ENCODE data around the gene KRT82. TPM values are rescaled to one million over a fixed set of nuclear protein-coding genes. Genes with fewer than 3 reads are reported as not detected.

Gene KRT82
- total and polyA plus RNA-seq, 11 donors = not detected

GRCh38 chr12:52444647-52445595 lies 38.8 kb upstream of the KRT82 start:
- intact Hi-C loops (cut with DNase I) = no loop called here

DNA sequence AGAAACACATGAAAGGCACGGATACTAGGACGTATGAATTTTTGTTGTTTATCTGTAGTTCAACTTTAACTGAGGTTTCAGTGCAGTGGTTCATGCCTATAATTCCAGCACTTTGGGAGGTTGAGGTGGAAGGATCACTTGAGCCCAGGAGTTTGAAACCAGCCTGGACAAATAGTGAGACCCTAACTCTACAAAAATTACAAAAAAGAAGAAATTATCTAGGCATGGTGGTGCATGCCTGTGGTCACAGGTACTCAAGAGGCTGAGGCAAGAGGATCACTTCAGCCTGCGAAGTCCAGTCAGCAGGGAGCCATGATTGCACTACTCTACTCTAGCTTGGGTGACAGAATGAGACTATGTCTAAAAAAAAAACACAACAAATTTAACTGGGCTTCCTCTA lies 37.8 kb upstream of the KRT82 start:
- H3K27me3 ChIP-seq = peaks cover 0 to 22% (median 2%) of the 10 kb centered on the region in 9 donors
- H3K9me3 ChIP-seq = no peaks in the 10 kb centered on the region
- TF ChIP-seq CTCF (IDR thresholded peaks at IDR 0.05) (no peak), POLR2A (IDR thresholded peaks at IDR 0.05) (no peak)
- H3K36me3 ChIP-seq = no peaks in the 10 kb centered on the region
- DNase-seq (no peak), ATAC-seq (no peak)
- intact Hi-C loops (cut with DNase I) = no loop called here
- no peaks in the 10 kb centered on the region for H3K4me1 ChIP-seq
- no peak overlapping the region for H3K27ac ChIP-seq
- H3K4me3 ChIP-seq = no peak overlapping the region
- WGBS, 4 donors = 80 to 89% (median 83%) methylated on average over 3 of the region's 3 CpGs

More at GRCh38 chr12:52444647-52445595, 38.8 kb upstream of the KRT82 start:
- no peaks in the 10 kb centered on the region for H3K36me3 ChIP-seq
- no peaks in the 10 kb centered on the region for H3K9me3 ChIP-seq
- 74 to 76% (median 75%) methylated on average over 10 of the region's 10 CpGs for WGBS, 4 donors
- peaks cover 0 to 22% (median 2%) of the 10 kb centered on the region in 9 donors for H3K27me3 ChIP-seq
- no peaks in the 10 kb centered on the region for H3K4me1 ChIP-seq
- no peak overlapping the region for H3K4me3 ChIP-seq
- no peak overlapping the region for H3K27ac ChIP-seq
- DNase-seq (no peak), ATAC-seq (no peak)
- TF ChIP-seq CTCF (IDR thresholded peaks at IDR 0.05) (no peak), POLR2A (IDR thresholded peaks at IDR 0.05) (no peak)

DNA sequence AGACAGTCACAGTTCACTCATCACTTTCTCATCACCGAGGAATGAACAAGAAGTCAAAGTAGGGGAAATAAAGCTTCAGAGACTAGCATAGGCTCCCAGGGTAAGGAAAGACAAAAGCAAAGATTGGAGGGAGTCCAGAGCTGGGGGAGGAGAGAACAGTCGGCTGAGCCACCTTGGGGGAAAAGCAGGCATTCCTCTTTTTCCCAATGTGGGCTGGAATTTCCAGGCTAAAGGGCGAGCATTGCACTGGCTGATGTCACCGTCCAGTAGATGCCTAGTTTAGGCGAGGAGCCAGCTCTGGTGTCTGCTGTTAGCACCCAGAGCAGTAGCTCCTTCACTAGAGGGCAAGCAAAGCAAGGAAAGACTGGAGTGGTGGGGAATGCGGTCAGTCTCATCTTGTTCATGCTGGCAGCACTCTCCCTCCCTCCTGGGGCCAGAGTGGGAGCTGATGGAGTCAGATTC lies 36.5 kb upstream of the KRT82 start:
- peaks cover 0 to 22% (median 2%) of the 10 kb centered on the region in 9 donors for H3K27me3 ChIP-seq
- H3K4me1 ChIP-seq = no peaks in the 10 kb centered on the region
- intact Hi-C loops (cut with DNase I) = no loop called here
- WGBS, 4 donors = 22 to 30% (median 23%) methylated on average over 6 of the region's 6 CpGs
- no peak overlapping the region for H3K4me3 ChIP-seq
- no peak overlapping the region for H3K27ac ChIP-seq
- no peaks in the 10 kb centered on the region for H3K9me3 ChIP-seq
- TF ChIP-seq POLR2A (IDR thresholded peaks at IDR 0.05) (no peak), CTCF (IDR thresholded peaks at IDR 0.05) (no peak)
- H3K36me3 ChIP-seq = no peaks in the 10 kb centered on the region
- DNase-seq (peak in 2 of 5 donors; percentile 47 to 52), ATAC-seq (peak in 3 of 4 donors; percentile 39 to 62 (median 57))

DNA sequence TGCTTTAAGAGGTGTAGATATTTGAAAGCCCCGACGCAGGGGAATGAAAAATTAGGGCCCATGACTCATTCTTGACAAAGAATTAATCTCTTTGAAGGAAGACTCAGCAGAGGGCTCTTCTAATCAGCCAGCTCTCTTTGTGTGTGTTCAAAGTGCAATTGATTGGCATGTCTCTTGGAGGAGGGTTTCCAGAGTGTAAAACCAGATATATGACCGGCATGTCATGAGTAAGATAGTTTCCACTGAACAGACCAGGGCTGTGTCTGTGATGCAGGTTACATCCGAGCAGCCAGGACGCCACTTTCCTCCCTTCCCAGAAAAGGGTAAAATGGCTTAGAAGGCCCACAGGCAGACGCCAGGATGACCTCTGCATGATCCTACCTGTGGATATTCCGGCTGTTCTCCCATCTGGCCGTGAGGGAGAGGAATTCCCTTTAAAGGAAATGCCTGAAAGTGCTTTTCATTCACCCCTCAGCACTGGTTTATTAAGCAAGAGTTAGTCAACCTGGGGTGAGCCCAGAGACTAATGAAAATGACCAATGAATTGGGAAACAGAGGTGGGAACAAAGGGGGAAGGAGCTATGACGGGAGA lies 35.3 kb upstream of the KRT82 start:
- no peaks in the 10 kb centered on the region for H3K36me3 ChIP-seq
- H3K9me3 ChIP-seq = no peaks in the 10 kb centered on the region
- H3K27ac ChIP-seq = no peak overlapping the region
- no peak for TF ChIP-seq POLR2A (IDR thresholded peaks at IDR 0.05)
- no peak for TF ChIP-seq CTCF (IDR thresholded peaks at IDR 0.05)
- intact Hi-C loops (cut with DNase I) = no loop called here
- peaks cover 0 to 22% (median 2%) of the 10 kb centered on the region in 9 donors for H3K27me3 ChIP-seq
- no peak for DNase-seq
- H3K4me1 ChIP-seq = no peaks in the 10 kb centered on the region
- H3K4me3 ChIP-seq = no peak overlapping the region
- no peak for ATAC-seq
- 53 to 73% (median 57%) methylated on average over 9 of the region's 9 CpGs for WGBS, 4 donors
